ENCODE data around the gene CD63. TPM values are rescaled to one million over a fixed set of nuclear protein-coding genes. Genes with fewer than 3 reads are reported as not detected.

The CD63 gene
- total and polyA plus RNA-seq, 2 of the 4 experiments (the other 2 are of a cell fraction), result 995 to 1,398 TPM

DNA sequence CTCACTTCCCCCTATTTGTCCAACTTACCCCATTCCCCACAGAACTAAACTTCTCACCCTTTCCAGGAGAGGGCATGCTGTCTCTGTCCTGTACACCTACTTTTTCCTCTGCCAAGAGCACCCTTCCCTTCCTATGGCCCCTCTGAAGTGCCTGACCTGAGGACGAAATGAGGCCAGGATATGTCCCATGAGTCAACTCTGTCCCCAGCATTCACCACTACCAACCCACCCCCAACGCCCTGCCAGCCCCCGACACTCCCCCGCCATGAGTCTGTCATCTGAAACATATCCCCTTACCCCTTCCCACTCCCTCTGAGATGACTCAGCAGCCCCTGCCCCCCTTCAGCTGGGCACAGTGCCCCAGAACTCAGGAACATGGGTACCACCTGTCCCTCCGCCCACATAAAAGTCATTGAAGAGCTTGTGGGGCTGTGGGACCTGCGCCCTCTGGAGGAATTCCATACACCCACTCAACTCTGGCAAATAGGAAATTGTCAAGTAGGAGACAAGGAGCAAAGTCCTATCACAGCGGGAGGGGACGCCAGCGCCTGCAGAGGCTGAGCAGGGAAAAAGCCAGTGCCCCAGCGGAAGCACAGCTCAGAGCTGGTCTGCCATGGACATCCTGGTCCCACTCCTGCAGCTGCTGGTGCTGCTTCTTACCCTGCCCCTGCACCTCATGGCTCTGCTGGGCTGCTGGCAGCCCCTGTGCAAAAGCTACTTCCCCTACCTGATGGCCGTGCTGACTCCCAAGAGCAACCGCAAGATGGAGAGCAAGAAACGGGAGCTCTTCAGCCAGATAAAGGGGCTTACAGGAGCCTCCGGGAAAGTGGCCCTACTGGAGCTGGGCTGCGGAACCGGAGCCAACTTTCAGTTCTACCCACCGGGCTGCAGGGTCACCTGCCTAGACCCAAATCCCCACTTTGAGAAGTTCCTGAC, 47.4 kb downstream of the CD63 start (continued):
- TF ChIP-seq, protein P1, sequence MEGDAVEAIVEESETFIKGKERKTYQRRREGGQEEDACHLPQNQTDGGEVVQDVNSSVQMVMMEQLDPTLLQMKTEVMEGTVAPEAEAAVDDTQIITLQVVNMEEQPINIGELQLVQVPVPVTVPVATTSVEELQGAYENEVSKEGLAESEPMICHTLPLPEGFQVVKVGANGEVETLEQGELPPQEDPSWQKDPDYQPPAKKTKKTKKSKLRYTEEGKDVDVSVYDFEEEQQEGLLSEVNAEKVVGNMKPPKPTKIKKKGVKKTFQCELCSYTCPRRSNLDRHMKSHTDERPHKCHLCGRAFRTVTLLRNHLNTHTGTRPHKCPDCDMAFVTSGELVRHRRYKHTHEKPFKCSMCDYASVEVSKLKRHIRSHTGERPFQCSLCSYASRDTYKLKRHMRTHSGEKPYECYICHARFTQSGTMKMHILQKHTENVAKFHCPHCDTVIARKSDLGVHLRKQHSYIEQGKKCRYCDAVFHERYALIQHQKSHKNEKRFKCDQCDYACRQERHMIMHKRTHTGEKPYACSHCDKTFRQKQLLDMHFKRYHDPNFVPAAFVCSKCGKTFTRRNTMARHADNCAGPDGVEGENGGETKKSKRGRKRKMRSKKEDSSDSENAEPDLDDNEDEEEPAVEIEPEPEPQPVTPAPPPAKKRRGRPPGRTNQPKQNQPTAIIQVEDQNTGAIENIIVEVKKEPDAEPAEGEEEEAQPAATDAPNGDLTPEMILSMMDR (conservative IDR thresholded peaks at IDR 0.05; ENCODE audit: low read depth, low read length), result peak; percentile 35
- no peak for TF ChIP-seq POLR2A (IDR thresholded peaks at IDR 0.05; ENCODE audit: low read depth, low read length)
- TF ChIP-seq MAZ (IDR thresholded peaks at IDR 0.05; ENCODE audit: borderline replicate concordance, low read depth, low read length), result no peak

DNA sequence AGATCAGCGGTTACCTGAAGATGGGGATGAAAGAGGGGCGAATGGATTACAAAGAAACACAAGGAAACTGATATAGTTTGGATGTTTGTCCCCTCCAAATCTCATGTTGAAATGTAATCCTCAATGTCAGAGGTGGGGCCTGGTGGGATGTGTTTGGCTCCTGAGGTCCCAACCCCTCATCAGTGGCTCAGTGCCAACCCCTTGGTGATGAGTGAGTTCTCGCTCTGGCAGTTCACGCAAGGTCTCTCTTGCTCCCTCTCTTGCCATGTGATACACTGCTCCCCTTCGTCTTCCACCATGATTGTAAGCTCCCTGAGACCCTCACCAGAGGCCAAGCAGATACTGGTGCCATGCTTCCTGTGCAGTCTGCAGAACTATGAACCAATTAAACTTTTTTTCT, 49.1 kb downstream of the CD63 start:
- no peak overlapping the region for H4K8ac ChIP-seq (ENCODE audit: low read depth in 2 of 2, low read length in 2 of 2)
- no peaks in the 10 kb centered on the region for H3K79me1 ChIP-seq (ENCODE audit: low read depth in 1 of 2, low read length in 2 of 2)
- WGBS, 2 experiments (ENCODE audit: extremely low coverage in 2 of 2, insufficient read length in 1 of 2), result 72% methylated on average over 3 of the region's 5 CpGs; no CpG with 5 or more reads in 1 of the 2 experiments
- DNase-seq, result no peak
- H3K56ac ChIP-seq (ENCODE audit: extremely low read depth, insufficient read depth, low read length), result no peak overlapping the region
- dilution Hi-C loops (cut with HindIII; ENCODE audit: low sequenced_read_pairs, unreplicated experiment) (no loop called here), in situ Hi-C loops (cut with MboI; ENCODE audit: low sequenced_read_pairs) (no loop called here), intact Hi-C loops (cut with micrococcal nuclease) (no loop called here)
- H3K4me1 ChIP-seq (ENCODE audit: control insufficient read depth, insufficient read depth, low read length), result peaks cover 2% of the 10 kb centered on the region
- no peak overlapping the region for H3K23ac ChIP-seq (ENCODE audit: low read depth, low read length)
- no peak overlapping the region for H2BK15ac ChIP-seq (ENCODE audit: low read depth, low read length)
- no peak overlapping the region for H3K4me2 ChIP-seq (ENCODE audit: low read depth, low read length)
- H3K14ac ChIP-seq (replicated peaks; ENCODE audit: low read depth, low read length), result no peak overlapping the region
- H3K9me3 ChIP-seq (ENCODE audit: control insufficient read depth, insufficient read depth, low read length), result no peaks in the 10 kb centered on the region
- H3K18ac ChIP-seq (ENCODE audit: low read depth, low read length), result no peak overlapping the region
- ATAC-seq (ENCODE audit: low read depth), result no peak
- H3K4me3 ChIP-seq (ENCODE audit: insufficient read depth, low read depth, low read length), result no peak overlapping the region
- H3K27ac ChIP-seq (ENCODE audit: insufficient read depth, low read length), result no peak overlapping the region
- no peak overlapping the region for H3K4ac ChIP-seq (ENCODE audit: low read depth, low read length)
- H4K91ac ChIP-seq (ENCODE audit: insufficient read depth, low read depth, low read length), result no peak overlapping the region
- H2BK20ac ChIP-seq (ENCODE audit: low read depth, low read length), result no peak overlapping the region
- no peak overlapping the region for H2AK5ac ChIP-seq (ENCODE audit: low read depth, low read length)
- H2AFZ ChIP-seq (replicated peaks; ENCODE audit: low read length, poor library complexity), result no peak overlapping the region
- ChIA-PET CTCF (no interaction called here), POLR2A (ENCODE audit: unreplicated experiment) (no interaction called here)
- H2AK9ac ChIP-seq (replicated peaks; ENCODE audit: low read depth, low read length, poor library complexity), result no peak overlapping the region
- BruUV-seq (replicated peaks), result no TSS peak
- no peaks in the 10 kb centered on the region for H4K20me1 ChIP-seq (ENCODE audit: insufficient read depth, low read length)
- no peaks in the 10 kb centered on the region for H3K36me3 ChIP-seq (ENCODE audit: control insufficient read depth, insufficient read depth, low read length)
- no peak overlapping the region for H3K9ac ChIP-seq (ENCODE audit: low read depth, low read length)
- no peak overlapping the region for H2BK120ac ChIP-seq (ENCODE audit: low read depth, low read length)
- peaks cover 9% of the 10 kb centered on the region for H3K27me3 ChIP-seq (ENCODE audit: control insufficient read depth, insufficient read depth, low read length)
- no peak overlapping the region for H4K5ac ChIP-seq (ENCODE audit: low read depth, low read length)
- no peak overlapping the region for H2BK5ac ChIP-seq (ENCODE audit: low read depth, low read length, poor library complexity, severe bottlenecking)
- no peaks in the 10 kb centered on the region for H3K9me1 ChIP-seq (ENCODE audit: insufficient read depth, low read length)
- no peak for TF ChIP-seq NFE2L2 (IDR thresholded peaks at IDR 0.05; ENCODE audit: low read depth, low read length)
- no peak for TF ChIP-seq RCOR1 (IDR thresholded peaks at IDR 0.05; ENCODE audit: insufficient replicate concordance, low read length)
- TF ChIP-seq MAZ (IDR thresholded peaks at IDR 0.05; ENCODE audit: borderline replicate concordance, low read depth, low read length), result no peak
- no peak for TF ChIP-seq RAD21 (IDR thresholded peaks at IDR 0.05; ENCODE audit: low read length)
- TF ChIP-seq MAFK (IDR thresholded peaks at IDR 0.05; ENCODE audit: low read depth, low read length), result no peak
- no peak for TF ChIP-seq SMC3 (IDR thresholded peaks at IDR 0.05; ENCODE audit: low read depth, low read length)
- TF ChIP-seq, protein P2, sequence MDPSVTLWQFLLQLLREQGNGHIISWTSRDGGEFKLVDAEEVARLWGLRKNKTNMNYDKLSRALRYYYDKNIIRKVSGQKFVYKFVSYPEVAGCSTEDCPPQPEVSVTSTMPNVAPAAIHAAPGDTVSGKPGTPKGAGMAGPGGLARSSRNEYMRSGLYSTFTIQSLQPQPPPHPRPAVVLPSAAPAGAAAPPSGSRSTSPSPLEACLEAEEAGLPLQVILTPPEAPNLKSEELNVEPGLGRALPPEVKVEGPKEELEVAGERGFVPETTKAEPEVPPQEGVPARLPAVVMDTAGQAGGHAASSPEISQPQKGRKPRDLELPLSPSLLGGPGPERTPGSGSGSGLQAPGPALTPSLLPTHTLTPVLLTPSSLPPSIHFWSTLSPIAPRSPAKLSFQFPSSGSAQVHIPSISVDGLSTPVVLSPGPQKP (IDR thresholded peaks at IDR 0.05; ENCODE audit: borderline replicate concordance, low read depth, low read length), result no peak
- TF ChIP-seq FOS (IDR thresholded peaks at IDR 0.05; ENCODE audit: low read depth, low read length), result no peak
- TF ChIP-seq MXI1 (IDR thresholded peaks at IDR 0.05; ENCODE audit: borderline replicate concordance, low read depth, low read length), result no peak
- TF ChIP-seq, protein P3, sequence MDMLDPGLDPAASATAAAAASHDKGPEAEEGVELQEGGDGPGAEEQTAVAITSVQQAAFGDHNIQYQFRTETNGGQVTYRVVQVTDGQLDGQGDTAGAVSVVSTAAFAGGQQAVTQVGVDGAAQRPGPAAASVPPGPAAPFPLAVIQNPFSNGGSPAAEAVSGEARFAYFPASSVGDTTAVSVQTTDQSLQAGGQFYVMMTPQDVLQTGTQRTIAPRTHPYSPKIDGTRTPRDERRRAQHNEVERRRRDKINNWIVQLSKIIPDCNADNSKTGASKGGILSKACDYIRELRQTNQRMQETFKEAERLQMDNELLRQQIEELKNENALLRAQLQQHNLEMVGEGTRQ (IDR thresholded peaks at IDR 0.05; ENCODE audit: low read depth, low read length), result no peak
